A549 (cell line): ENCODE results near the gene POU2F3.

ENCODE experiments used
- BHLHE40 ChIP-seq: IDR thresholded peaks from 2 replicates; pipeline ENCODE4 v1.6.1; 2012; ENCODE audit warnings: low read depth, low read length, inconsistent platforms
- NFE2L2 ChIP-seq: fragments of 150-350 bp; conservative IDR thresholded peaks from 2 replicates; pipeline ENCODE4 v1.6.1; 2014; ENCODE audit warnings: low read length

- TF ChIP-seq NFE2L2: no peak
- TF ChIP-seq BHLHE40: no peak
These were observed 10.2 kb upstream of the POU2F3 start for GRCh38 chr11:120229451-120230424.
